SKM-1 treated with dmso at 0.1 percent for 144 hours (cell line): ENCODE results near the gene PXYLP1.

Source experiments
- DNase-seq: peaks from one replicate; lab custom pipeline; 2025; ENCODE audit not compliant: unreplicated experiment; lab: John Stamatoyannopoulos, UW

The PXYLP1 gene

DNA sequence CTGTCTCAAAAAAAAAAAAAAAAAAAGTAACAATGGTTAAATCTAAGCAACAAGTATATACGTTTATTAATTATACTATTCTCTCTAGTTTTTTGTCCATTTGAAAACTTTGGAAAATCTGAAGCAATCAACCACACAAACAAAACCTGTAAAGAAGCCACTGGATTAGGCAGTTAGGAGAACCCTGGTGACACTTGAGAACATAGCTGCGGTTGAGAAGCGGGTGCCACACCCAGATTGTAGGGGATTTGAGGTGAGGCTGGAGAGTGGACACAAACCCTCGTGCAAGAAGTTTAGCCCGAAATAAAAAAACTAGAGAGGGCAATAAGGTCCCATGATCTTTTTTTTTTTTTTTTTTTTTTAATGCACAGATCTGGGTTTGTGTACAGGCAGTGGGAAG is 110.8 kb downstream of the PXYLP1 start:
- DNase-seq, result no peak

DNA sequence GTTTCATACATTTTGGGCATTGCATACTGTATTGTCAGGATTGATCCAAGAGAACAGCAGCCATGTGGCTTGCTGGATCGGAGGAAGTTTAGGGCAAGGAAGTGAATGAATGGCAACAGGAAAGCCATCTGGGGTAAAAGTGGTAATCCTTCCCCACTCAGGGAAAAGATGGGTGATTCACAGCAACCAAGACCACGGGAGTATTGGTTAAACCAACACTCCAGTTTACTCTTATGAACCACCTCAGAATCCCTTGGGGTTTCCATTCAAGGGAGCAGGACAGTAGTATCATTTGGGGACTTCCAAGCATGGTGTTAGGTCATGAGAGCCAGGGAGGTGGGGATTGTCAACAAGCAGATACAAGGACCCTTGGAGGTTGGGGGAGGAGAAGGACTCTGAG is 111.5 kb downstream of the PXYLP1 start:
- DNase-seq, result no peak

DNA sequence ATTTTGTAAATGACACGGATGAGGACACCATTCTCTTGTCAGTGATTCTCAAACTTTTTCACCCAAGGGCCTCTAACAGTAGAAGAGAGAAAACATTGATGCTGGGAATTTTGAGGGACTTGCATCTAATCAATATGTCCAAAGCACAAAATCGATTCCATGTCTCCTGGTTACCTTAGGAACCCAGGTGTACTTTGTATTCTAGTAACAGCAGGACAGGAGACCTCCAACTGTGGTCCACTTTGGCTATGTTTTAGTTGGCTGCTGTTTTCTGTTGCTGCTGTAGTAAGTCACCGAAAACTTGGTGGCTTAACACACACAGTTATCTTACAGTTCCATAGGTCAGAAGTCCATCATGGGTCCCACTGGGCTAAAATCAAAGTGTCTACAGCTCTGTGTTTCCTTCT is 112.2 kb downstream of the PXYLP1 start:
- DNase-seq, result no peak
